HG03520 (cell line): ENCODE measurements around the gene STUM.
A peak's percentile ranks its signal among the peaks of the same experiment; 100 is the strongest.

Experiments
- ATAC-seq: cut with Tn5 transposase; IDR thresholded peaks from one replicate; pipeline ENCODE4 v1.9.1; 2021; ENCODE audit warnings: mild to moderate bottlenecking, moderate library complexity; ENCODE audit not compliant: unreplicated experiment

Gene STUM

DNA sequence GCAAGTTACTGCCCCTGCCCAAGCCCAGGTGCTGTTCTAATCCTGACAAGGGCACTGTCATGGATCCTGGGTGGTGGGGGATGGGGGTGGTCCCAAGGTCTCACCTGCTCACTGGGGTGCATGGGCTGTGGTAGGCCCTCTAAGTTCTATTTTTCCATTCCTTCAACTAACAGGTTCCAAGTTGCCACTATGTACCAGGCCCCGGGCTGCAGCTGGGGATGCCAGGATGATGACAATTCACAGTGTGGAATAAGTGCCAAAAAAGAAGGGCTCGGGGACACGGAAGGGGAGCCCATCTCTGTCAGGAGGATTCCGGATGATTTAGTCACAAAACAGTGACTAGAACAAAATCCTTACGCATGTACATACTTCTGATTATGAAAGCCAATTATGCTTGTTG, 76.0 kb downstream of the STUM start:
- ATAC-seq: no peak

DNA sequence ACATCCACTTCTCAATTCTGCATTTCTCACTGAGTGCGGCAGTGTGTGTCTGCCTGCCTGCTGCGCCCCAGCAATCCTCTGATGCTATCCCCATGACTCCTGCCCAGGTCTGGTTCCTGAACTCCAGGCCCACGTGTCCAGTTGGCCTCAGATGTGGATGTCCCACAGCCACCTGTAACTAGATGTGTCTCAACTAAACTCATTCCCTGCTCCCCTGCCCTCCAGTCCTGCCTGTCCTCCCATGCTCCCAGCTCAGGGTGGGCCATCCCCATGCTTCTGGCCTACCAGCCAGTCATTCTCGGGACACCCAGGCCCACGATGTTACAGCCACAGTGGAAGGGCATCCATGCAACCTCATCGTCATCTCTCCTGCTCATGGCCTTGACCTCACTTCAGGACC, 76.8 kb downstream of the STUM start:
- ATAC-seq: no peak

DNA sequence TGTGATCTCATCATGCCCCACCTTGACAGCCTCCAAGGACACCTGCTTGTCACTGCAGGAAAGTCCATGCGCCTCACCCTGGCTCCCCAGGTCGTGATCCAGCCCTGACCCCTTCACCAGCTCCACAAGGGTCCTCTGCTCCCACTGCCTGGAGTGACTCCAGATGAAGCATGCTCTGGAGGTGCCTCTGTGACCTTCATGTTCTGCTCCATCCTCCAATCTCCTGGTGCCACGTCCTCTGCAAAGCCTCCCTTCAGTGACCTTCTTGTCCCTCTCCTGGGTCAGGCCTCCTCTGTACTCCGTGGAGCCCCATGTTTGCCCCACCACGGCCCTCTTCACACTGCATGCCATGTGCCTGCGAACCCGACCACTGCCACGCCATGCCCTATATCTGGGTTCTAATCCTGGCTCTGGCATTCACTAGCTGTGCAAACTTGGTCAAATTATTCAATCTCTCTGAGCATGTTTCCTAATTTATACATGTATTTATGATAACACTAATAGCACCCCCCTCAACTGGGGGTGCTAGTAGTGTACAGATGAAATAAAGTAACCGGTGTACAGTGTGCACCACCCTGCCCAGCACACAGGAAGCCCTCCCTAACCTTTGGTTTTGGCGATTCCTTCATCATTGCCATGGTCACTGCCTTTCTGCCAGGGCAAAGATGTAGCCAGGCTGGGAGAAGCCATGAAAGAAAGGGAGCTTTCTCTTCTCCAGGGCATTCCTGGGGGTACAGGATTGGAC, 77.4 kb downstream of the STUM start:
- peak; percentile 11 for ATAC-seq

DNA sequence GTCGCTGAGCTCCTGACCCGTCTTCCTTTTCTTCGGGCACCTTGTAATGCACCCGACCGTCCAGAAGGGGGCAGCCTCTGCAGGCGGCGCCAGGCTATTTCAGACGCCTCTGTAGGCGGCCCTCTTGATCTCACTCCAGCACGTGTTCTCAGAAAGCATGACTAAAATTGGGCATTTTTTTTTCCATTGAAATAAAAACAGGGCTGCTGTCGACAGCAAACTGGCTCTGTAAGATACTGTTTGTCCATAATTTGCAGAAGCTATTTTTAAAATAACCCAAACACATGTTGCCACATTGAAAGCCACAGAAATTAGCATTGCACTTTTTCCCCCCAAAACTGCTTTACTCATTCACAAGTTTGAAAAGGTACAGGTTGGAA, 78.0 kb downstream of the STUM start:
- ATAC-seq: peak; percentile 81

DNA sequence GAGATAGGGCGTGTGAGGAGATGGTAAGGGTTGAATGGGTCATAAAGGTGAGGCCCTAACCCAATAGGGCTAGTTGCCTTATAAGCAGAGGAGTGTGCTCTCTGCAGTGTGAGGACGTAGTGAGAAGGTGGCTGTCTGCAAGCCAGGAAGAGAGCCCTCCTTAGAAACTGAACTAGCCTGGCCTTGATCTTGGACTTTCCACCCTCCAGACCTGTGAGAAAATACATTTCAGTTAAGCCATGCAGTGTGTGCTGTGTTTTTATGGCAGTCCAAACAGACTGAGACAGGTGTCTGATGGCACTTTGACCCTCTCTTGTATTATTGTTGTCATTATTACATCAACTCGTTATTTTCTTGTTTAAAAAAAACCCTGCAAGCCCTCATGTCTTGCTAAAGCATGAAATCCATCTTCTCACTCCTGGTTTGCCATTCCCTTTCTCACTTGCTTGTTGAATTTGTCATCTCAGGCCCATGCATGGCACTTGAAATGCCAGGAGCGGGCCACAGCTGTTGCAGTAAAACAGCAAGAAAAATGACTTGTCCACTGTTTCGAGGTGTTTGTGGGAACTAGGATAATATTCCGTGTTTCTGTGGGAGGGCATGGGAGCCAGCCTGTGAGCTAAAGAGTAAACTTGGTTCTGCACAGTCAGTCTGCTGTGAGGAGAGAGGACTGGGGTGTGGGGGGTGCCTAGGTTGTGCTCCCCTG, 78.6 kb downstream of the STUM start:
- ATAC-seq: no peak

DNA sequence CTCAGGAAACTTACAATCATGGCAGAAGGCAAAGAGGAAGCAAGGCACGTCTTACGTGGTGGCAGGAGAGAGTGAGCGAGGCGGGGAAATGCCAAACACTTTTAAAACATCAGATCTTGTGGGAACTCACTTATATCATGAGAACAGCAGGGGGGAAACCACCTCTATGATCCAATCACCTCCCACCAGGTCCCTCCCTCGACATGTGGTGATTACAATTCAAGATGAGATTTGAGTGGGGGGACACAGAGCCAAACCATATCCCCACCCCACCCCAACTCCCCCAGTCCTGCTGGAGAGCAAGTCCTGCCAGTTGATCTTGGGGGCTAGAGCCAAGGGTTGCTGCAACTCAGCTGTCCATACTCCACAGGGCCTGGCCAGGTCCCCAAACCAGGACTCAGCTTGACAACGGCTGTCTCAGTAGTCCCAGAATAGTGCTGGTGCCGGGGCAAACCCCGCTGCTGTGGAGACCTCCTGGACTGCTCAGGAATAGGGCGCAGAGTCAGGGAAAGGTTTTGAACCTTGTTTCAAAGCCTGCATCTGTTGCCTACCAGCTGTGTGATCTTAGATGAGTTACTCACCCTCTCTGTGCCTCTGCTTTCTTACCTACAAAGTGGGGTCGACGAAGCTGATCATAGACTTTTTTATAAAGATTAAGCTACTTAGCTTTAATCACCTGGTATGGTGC, 79.5 kb downstream of the STUM start:
- ATAC-seq: no peak

DNA sequence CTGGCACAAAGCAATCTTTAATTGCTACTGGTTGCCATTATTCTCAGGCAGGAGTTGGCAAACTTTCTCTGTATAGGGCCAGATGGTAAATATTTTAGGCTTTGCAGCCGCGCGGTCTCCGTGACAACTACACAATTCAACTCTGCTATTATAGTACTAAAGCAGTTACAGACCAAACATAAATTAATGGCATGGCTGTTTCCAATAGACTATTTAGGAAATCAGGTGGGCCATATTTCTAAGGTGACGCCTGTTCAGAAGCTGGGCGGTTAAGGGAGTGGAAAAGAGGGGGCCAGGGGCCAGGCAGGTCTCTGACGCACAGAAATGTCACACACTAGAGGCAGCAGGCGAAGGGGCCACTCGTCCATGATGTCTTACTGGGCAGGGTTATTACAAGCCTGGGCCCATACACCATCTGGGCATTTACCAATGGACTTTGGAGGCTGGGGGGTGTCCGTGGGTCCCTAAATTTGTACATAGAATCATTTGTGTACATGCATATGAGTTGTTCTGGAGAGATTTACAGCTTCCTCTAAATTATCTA, 80.1 kb downstream of the STUM start:
- no peak for ATAC-seq

DNA sequence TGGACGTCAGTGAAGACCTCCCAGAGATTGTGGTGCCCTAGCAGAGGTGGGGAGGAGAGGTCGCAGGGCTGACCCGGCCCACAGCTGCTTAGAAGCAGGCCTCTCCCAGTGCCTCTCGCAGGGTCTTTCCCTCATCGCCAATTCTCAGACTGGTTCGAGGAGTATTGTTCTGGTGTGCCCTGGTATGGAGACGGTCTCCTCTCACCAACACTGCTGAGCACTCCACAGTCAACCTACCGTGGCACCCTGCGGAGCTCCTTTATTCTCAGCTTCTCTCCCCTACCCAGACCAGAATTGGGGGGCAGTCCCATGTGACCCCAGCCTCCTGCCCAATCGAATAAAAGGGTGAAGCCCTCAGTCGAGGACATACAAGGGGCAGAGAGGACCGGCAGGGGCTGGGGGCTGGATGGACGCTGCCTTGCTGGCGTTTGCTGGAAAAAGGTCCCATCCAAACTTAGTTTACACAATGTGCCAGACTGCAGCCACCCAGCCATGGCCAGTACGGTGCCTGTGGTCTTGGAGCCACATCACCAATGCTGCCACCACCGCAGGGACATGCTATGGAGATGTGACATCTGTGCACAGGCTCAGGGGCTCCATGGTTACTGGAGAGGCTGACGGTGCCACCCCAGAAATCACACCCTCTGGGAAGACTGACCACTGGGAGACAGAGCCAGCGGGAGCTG, 80.8 kb downstream of the STUM start:
- ATAC-seq: no peak

DNA sequence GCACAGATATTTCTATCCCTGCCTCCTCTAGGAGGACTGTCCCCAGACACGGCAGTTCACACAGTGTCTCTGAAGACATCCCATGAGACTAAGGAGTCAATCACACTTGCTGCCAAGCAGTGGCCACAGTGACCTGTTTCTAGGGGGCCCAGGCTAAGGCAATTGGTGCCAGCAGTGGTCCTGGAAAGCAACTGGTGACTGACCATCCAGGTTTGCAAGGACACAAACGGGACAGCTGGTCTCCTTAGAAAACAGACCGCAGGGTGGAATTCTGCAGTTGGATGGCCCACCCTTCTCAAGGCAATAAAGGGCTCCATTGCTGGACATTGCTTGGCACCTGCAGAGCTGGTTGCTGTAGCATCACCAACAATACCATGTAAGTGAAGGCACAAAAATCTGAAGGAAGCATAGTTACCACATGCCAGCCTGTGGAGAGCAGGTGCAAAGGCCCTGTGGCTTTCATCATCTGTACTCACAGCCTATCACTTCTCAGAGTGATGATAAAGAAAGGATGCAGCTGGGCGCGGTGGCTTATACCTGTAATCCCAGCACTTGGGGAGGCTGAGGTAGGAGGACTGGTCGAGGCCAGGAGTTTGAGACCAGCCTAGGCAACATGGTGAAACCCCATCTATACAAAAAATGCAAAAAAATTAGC, 81.5 kb downstream of the STUM start:
- no peak for ATAC-seq

DNA sequence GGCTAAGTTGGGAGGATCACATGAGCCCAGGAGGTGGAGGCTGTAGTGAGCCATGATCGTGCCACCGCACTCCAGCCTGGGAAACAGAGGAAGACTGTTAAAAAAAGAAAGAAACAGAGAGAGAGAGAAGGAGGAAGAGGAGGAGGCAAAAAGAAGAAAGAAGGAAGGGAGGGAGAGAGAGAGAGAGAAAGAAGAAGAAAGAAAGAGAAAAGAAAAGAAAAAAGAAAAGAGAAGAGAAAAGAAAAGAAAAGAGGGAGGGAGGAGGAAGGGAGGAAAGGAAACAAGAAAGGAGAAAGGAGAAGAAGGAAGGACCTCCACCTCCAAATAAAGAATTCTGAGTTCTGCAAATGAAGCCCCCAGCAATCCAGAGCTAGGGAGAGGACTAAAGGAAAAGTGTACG, 82.0 kb downstream of the STUM start:
- no peak for ATAC-seq

DNA sequence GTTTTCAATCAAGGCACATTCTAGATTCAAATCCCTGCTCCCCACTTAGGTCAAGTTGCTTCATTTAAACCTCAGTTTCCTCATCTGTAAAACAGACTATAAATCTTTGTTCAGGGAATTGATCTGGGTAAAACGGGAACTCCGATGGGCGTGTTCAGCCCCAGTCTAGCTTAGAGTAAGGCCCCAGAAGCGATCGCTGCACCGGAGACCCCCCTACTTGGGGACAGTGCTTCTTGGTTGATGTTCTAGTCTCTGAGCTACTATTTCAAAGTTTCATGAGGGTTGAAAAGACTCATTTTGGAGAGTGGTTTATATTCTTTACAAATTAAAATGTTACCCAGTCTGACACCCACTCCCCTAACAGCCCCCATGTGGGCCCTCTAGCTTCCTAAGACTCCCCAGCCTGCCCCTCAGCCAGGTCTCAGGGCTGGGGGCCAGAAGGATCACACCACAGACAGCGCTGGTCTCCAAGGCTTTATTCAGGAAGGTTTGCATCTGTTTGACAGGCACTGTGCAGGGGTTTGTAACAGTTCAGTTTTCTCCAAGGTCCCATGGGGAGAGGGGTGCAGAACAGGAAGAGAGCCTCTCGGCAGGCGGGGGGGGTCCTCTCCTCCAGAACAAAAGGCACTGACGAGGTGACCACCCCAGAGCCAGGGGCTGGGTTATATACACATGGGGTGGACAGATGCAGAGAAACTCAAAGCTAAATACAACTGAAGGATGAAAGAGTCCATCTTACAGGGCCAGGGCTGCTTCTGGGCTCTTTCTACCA, 82.9 kb downstream of the STUM start:
- ATAC-seq: no peak

DNA sequence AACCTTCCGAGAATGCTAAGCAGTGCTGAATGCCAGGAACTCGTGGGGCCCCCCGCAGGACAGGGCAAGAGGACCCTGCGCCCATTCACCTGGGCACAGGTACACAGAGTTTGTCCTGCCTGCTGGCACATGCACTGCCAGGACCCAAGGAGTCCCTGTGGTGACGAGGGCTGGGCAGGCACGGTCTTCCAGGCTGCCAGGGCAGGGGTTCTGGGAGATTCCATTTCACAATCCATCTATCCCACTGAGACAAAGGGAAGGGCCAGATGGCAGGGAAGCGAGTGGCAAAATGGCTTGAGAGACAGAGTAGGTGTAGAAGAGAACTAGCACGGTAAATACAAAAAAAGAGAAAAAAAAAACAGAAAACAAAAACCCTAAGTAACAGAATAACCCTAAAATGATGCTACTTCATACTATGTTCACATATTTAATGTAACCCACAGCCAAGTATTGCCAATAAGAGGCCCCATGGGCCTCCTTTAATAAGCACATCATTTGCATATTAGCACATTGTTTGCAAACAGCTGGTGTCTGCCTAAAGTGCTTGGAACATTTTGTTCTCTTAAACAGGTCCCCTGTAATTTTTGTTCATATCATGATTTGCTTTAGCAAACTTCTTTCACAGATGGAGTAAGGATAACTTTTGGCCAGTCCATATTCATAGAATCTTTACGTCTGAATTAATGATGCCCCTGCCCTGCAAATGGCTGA, 83.8 kb downstream of the STUM start:
- ATAC-seq: no peak

DNA sequence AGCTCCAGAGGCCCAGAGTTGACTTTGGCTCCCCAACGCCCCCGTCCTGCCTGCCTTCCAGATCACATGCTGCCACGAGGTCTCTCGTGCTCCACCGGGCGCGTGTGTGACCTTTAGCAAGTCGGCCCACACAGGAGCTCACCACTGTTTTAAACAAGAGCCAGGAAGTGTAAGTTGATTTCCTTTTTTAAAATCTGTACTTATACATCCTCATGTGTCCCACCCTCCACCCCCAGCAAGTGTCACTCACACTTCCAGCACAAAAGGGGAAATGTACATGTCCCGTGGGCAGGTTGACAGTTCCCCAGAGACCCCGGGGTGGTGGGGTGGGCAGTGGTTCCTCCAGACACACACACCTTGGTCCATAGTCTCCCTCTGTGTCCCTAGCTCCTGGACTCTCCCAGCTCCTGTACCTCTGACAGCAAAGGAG, 84.4 kb downstream of the STUM start:
- ATAC-seq: no peak

DNA sequence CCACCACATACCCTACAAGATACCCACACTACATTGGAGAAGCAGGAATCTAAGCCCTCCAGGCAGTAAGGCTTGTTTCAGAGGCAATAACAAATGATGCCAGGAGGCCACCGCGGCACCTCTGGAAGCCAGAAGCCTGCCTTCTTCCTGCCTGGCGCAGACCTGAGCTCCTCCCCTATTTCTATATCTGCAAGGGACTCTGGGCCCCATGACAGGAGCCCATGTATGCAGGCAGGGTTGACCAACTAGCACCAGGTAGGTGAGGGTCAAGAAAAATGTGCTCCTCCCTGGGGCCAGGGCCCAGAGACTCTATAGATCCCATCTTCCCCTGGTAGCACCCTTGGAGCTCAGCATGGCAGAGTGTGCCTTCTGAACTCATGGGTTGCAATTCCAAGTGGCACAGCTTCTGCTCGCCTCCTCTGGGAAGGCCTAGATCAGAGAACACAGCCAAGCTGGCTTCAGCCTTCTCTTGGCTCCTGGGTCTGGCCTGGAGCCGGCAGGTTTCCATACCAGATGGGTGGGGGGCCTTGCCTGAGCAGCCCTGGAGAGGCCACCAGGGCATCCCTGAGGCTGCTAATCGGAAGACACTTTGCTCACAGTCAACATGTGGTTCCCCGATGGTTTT, 85.1 kb downstream of the STUM start:
- ATAC-seq: no peak

DNA sequence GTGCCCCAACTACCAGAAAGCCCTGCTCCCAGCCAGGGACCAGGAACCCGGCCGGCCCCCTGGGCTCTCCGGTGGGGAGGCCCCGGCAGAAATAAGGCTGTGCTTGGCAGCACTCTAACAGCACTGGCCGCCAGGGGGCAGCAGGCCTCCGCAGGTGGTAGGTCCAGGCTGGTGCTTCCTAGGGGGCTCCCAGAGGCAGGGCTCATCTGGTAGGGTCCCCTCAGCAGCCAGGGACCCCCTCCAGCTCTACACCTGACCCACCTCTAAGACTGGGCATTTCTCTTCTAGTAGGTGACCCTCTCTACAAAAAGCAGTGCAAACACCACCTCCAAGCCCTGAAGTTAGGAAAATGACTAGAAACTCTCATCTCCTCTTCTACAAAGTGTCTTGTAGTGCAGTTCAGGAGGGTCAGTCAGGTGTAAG, 85.6 kb downstream of the STUM start:
- ATAC-seq: peak; percentile 72

DNA sequence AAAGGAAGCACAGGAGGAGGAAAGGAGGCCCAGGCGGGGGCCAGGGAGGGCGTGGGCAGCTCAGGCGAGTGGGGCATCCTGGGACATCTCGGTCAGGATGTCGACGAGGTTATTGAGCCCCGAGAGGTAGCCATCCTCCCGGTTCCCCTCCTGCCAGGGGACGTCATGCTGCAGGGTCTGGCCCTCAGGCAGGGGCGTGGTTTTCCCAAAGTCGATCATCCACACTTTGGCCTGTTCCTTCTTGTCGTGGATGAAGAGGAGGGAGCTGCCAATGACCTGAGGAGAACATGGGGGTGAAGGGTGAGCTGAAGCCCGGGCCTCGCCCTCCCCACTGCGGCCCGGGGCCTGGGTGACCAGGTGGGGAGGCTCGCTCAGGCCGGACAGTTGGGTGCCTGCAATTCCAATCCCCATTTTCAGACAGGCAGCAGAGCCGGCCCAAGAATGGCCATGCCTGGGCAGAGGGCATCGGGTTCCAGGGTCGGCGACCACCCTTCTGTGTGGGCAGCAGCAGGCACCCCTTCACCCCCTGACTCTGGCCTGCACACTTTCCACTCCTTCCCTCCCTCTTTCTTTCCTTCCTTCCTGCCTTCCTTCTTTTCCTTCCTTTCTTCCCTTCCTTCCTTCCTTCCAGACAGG, 86.2 kb downstream of the STUM start:
- no peak for ATAC-seq

DNA sequence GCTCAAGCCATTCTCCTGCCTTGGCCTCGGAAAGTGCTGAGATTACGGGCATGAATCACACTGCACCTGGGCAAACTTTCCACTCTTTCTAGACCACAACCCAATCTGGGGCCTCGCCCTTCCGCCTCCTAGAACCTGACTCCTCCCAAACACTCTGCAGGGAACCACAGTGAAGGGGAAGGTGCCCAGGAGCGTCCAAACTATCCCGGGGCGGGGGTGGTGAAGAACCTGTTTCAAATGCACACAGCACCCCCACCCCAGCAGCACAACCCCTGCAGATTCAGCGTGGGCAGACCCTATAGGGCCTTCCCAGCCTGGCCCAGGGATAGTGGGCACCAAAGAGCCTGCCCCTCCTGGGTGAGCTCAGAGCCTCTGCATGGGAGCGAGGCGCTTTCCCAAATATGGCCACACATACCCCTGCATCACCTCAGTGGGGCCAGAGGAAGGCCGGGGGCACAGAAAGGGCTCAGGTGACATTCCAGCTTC, 86.9 kb downstream of the STUM start:
- no peak for ATAC-seq

DNA sequence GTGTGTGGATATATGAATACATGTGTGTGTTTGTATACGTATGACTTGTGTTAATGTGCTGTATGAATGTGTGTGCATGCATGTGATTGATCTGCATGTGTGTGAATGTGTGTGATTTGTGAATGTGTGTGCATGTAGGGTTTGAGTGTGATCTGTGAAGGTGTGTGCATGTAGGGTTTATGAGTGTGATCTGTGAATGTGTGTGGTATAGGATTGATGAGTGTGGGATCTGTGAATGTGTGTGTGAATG, 88.2 kb downstream of the STUM start:
- no peak for ATAC-seq
